Tibial nerve (tissue), 4 donors: ENCODE results near the gene GCNT1.

ENCODE experiments used
- EP300 ChIP-seq, 2 donors: sonication (generic); formaldehyde crosslinking; IDR thresholded peaks; one replicate each; pipeline ENCODE4 v1.6.1; 2017; ENCODE audit warnings: antibody characterized with exemption in 2 of 2, mild to moderate bottlenecking in 1 of 2
- POLR2A ChIP-seq, 2 donors: fragments of 450-650 bp; IDR thresholded peaks; one replicate each; pipeline ENCODE4 v1.6.1; 2017; ENCODE audit warnings: antibody characterized with exemption in 2 of 2, mild to moderate bottlenecking in 2 of 2, moderate library complexity in 2 of 2
- TF ChIP-seq, protein P1 (sequence below), 5 experiments: fragments of 200-600 bp in 3 of 5; fragments of 450-650 bp in 2 of 5; sonication (generic) in 3 of 5; IDR thresholded peaks; one replicate each; pipeline ENCODE4 v1.5.1; 2016 to 2019; ENCODE audit warnings: antibody characterized with exemption in 5 of 5, mild to moderate bottlenecking in 3 of 5, moderate library complexity in 2 of 5

DNA sequence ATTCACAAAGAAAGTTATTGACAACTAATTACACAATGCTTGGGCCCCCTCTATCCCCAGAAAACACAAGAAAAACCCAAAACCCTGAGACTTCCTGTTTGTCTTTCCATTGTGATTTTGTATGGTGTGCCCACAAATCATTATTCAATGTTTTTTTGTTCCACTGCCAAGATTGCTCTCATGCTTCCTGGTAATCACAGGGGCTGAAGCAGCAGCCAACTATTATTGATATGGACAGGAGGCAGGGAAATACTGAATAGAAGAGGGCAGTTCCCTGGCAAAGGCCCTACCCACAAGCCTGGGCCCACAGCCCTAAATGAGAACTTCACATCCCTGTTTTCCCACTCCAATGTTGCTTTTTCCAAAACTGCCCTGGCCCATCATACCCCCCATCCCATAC lies 43.3 kb upstream of the GCNT1 start:
- TF ChIP-seq, protein P1, sequence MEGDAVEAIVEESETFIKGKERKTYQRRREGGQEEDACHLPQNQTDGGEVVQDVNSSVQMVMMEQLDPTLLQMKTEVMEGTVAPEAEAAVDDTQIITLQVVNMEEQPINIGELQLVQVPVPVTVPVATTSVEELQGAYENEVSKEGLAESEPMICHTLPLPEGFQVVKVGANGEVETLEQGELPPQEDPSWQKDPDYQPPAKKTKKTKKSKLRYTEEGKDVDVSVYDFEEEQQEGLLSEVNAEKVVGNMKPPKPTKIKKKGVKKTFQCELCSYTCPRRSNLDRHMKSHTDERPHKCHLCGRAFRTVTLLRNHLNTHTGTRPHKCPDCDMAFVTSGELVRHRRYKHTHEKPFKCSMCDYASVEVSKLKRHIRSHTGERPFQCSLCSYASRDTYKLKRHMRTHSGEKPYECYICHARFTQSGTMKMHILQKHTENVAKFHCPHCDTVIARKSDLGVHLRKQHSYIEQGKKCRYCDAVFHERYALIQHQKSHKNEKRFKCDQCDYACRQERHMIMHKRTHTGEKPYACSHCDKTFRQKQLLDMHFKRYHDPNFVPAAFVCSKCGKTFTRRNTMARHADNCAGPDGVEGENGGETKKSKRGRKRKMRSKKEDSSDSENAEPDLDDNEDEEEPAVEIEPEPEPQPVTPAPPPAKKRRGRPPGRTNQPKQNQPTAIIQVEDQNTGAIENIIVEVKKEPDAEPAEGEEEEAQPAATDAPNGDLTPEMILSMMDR (IDR thresholded peaks at IDR 0.05), result no peak
- no peak for TF ChIP-seq EP300 (IDR thresholded peaks at IDR 0.05)
- TF ChIP-seq POLR2A (IDR thresholded peaks at IDR 0.05), result no peak
